ENCODE measurements around the gene STAT3.

DNA sequence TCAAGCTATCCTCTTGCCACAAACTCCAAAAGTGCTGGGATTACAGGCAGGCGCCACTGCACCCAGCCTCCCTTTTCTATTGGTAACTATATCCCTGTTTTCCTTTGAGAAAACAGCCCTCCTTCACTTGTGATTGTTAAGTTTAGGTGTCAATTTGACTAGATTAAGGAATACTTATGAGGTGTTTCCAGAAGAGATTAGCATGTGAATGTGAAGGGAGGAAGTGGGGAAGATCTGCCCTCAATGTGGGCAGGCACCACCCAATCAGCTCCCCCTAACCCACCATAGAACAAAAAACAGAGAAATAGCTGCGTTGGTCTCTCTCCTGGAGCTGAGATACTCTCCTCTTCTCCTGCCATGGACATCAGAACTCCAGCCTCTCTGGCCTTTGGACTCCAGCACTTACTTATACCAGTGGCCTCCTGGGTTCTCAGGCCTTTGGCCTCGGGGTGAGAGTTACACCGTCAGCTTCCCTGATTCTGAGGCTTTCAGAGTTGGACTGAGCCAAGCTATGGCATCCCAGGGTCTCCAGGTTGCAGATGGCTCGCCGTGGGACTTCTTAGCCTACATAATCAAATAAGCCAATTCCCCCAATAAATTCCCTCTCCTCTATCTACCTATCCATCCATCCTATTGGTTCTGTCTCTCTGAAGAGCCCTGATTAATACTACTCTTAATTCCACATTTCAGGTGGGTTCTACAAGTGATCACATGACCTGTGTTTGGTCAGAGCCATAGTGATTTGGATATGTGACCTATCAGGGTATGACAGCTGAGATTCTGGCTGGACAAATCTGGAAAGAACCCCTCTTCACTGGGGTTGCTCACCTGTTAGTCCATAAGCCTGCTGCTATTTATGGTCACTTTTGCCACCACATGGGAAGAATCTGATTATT is 12.0 kb upstream of the STAT3 start:
- TF ChIP-seq BHLHE40 (IDR thresholded peaks at IDR 0.05; ENCODE audit: borderline replicate concordance), result no peak
- no peak for TF ChIP-seq ZNF384 (IDR thresholded peaks at IDR 0.05)
- TF ChIP-seq TARDBP (IDR thresholded peaks at IDR 0.05), result no peak
- no peak for TF ChIP-seq LEF1 (IDR thresholded peaks at IDR 0.05; ENCODE audit: borderline replicate concordance)
- TF ChIP-seq, protein P1, sequence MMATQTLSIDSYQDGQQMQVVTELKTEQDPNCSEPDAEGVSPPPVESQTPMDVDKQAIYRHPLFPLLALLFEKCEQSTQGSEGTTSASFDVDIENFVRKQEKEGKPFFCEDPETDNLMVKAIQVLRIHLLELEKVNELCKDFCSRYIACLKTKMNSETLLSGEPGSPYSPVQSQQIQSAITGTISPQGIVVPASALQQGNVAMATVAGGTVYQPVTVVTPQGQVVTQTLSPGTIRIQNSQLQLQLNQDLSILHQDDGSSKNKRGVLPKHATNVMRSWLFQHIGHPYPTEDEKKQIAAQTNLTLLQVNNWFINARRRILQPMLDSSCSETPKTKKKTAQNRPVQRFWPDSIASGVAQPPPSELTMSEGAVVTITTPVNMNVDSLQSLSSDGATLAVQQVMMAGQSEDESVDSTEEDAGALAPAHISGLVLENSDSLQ (IDR thresholded peaks at IDR 0.05), result no peak
- no peak for TF ChIP-seq FOXM1 (IDR thresholded peaks at IDR 0.05; ENCODE audit: borderline replicate concordance)

Measured in HEK293T (cell line).